ENCODE data around the gene SETDB2.
A peak's percentile ranks its signal among the peaks of the same experiment; 100 is the strongest.

SETDB2 gene, protein sequence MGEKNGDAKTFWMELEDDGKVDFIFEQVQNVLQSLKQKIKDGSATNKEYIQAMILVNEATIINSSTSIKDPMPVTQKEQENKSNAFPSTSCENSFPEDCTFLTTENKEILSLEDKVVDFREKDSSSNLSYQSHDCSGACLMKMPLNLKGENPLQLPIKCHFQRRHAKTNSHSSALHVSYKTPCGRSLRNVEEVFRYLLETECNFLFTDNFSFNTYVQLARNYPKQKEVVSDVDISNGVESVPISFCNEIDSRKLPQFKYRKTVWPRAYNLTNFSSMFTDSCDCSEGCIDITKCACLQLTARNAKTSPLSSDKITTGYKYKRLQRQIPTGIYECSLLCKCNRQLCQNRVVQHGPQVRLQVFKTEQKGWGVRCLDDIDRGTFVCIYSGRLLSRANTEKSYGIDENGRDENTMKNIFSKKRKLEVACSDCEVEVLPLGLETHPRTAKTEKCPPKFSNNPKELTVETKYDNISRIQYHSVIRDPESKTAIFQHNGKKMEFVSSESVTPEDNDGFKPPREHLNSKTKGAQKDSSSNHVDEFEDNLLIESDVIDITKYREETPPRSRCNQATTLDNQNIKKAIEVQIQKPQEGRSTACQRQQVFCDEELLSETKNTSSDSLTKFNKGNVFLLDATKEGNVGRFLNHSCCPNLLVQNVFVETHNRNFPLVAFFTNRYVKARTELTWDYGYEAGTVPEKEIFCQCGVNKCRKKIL

DNA sequence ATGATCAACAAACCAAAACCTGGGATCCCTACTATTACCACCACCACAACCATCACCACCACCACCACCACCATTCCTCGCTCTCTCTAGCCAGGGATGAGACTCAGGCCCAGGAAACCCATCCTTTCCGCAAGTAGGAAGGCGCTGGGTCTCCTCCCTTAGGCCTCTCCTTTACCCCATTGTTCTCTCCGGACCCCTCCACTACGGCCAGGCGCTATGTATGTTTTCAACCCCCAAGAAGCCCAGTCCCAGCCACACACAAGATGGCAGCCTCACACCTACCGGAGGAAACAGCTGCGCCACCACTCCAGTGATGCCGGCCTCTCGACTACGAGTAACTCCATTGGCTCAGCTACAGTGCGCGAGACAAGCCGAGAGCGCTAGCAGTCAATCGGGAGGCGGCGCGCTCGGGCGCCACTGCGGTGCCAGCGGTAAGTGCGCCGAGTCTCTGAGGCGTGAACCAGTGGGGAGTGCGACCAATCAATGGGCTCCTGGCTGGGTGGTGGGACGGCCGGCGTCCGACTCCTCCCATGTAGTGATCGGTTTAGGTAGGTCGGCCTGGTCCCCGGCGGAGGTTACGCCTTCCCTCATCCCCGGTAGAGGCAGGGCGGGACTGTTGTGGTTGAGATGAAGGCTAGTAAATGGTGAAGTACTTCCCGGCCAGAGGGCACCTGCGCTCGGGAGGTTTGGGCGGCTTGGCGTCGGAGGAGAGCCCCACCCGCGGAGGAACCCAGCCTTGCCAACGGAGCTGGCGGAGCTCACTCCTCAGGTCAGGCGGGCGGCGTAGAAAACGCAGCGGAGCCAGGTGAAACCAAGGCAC lies at the start of gene SETDB2, which contains the start of gene CAB39L:
SETDB2 (plus strand) TSS at position 571 of the 820 bp plus-strand sequence. CDS start 7,620 bp downstream, outside the sequence.
CAB39L (minus strand) TSS at position 361 of the 820 bp plus-strand sequence. CDS start 61,154 bp downstream, outside the sequence.
- DNase-seq (ENCODE audit: low spot score) = peak; percentile 98

DNA sequence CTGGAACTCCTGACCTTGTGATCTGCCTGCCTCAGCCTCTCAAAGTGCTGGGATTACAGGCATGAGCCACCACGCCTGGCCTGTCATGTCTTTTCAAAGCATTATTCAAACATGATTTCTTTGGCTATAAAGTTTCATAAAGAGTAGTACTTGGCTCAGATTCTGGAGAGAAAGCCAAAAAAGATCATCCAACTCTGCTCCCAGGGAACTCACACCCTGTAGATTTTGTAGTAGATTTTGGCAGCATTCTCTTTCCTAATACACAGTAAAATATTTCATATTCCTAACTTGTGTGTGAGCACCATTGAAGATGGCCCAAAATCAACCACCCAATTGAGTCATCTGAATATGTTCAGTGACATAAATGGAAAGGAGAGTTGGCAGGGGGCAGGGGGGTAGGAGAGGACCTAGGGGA lies 48.6 kb upstream of the SETDB2 start:
- DNase-seq (ENCODE audit: low spot score) = no peak

GRCh38 chr13:49395878-49396380 lies 48.1 kb upstream of the SETDB2 start:
- DNase-seq (ENCODE audit: low spot score) = no peak

DNA sequence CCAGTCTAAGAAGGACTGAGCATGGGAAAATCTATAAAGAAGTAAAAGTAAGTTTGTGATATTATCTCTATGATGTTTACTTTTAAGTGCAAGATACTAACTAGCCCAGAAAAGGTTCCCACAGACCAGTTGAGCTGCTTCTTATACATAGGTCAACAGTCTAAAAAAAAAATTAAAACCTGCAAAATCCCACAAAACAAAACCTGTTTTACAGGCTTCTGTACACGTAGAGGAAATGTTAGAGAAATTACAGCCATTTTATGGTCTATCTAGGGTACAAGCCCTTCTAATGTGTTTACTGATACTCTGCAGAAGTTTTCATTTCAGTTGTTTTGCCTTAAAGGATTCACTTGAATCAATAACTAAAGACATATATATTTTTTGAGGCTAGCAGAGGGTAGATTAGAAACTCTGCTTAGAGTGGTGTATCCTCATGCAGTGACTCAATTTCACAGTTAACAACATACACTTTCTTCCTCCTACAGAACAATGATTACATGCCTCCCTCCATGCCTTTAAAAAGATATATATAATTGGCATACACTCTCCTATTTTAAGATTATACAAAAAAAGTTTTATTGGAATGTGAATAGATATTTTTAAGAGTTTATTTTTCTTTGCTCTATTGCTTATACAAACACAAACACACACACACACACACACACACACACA lies 44.1 kb upstream of the SETDB2 start:
- peak; percentile 14 for DNase-seq (ENCODE audit: low spot score)

DNA sequence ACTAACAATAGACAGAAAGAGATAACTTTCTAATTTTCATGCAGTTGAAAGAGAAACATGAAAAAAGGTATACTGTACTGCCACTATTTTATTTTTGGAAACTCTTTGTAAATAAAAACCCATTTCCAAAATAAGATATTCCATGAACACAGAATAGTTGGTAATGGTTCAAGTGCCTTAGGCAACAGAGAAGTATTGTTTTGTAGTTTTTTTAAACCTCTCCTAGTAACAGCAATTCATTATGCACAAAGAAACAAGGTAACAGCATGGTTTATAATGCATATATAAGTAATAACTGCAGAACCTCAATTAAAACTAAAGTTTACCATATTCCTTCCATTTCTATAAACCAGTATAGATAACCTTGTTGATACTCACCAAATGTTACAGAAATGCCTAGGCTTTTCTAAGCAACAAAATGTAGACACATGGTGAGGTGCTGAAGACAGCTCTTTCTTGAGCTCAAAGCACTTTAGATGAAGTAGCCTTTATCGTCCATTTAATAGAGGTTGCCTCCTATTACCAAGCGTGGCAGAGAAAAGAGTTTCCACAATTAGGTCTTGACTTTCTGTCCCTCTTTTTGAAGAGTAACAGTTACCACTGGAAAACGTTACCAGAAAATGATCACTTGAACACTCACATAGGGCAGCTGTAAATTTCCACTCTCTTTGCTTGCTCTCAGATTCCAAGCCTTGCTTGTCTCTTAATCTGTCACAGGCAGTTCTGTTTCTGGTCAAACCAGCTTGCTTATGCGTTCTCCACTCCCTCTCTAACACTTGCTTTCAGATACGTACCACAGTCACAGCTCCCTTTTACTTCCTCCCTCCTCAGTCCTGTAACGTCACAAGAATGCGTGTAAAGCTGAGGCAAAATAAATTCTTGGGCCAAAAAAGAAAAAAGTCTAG lies 43.1 kb upstream of the SETDB2 start:
- DNase-seq (ENCODE audit: low spot score) = no peak

DNA sequence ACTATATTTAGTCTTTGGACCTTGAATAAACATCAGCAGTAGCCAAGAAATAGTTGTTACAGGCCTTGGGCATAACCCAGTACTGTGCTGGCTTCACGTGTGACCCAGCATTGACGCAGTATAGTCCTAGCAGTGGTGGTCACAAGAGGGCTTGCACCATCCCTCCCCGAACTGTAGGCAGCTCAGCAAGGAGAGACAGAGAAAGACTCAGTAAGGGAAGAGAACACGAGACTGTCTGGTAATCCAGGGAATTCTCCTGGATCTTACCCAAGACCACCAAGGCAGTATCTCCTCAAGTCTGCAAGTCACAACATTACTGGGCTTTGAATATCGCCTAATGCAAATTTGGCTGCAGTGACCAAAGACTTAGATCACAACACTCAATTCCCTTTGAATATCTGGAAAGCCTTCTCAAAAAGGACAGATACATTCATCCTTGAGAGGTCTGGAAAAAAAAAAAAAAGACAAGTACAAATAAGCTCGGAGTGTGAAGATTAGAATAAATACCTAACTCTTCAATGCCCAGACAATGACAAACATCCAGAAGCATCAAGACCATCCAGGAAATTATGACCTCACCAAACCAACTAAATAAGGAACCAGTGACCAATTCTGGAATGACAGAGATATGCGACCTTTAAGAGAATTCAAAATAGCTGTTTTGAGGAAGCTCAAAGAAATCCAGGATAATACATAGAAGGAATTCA lies 39.9 kb upstream of the SETDB2 start:
- DNase-seq (ENCODE audit: low spot score) = no peak

GRCh38 chr13:49404703-49405020 lies 39.4 kb upstream of the SETDB2 start:
- no peak for DNase-seq (ENCODE audit: low spot score)

DNA sequence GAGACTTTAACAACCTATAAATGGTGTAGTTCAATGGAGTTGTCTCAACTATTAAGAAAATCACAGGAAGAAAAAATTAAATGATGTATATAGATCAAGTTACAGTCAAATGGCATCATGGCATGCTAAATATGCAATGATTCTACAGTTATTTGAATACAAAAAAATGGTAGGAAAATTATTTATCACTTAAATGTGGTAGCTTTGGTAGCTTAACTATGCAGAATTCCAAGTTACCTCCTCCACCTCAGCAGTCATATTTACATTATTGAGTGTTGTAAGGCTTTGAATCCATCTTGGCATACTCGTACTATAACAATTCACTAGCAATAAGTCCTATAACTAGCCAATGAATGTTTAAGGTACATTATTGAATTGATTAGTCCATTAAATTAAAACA lies 37.0 kb upstream of the SETDB2 start:
- DNase-seq (ENCODE audit: low spot score) = no peak

DNA sequence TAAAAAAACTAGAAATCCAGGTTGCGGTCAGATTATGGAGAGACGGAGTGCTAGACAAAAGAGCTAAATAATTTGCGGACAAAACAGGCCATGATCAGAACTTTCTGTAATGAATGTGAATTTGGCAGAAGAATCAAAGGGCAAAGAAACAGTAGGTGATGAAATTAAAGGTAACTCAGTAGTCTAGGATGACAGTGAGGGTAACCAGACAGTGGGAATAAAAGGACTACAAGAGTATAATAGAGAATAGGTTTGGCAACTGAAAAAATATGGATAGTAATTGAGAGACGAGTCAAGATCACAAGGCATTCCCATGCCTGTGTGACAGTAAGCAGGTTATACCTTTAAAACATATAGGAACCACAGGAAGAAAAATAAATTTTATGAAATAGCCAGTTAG lies 36.1 kb upstream of the SETDB2 start:
- no peak for DNase-seq (ENCODE audit: low spot score)

GRCh38 chr13:49409008-49409407 lies 35.1 kb upstream of the SETDB2 start:
- no peak for DNase-seq (ENCODE audit: low spot score)

GRCh38 chr13:49410006-49410405 lies 34.1 kb upstream of the SETDB2 start:
- DNase-seq (ENCODE audit: low spot score) = no peak

GRCh38 chr13:49410477-49410876 lies 33.6 kb upstream of the SETDB2 start:
- no peak for DNase-seq (ENCODE audit: low spot score)

DNA sequence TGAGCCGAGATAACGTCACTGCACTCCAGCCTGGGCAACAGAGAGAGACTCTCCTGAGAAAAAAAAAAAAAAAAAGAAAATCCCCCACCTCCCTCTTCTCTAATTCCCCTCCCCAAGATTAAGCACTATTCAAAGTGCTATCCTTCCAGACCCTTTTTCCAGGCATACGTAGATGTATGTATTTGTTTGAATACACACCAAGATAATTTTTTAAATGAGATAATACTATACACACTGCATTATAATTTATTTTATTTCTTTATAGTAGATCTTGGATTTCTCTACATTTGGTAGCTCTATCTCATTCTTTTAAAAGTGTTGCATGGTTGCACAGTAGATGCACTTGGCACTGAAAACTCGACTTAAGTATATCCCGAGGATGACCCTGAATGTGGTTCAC lies 32.7 kb upstream of the SETDB2 start:
- DNase-seq (ENCODE audit: low spot score) = no peak

GRCh38 chr13:49412749-49413148 lies 31.3 kb upstream of the SETDB2 start:
- DNase-seq (ENCODE audit: low spot score) = no peak

DNA sequence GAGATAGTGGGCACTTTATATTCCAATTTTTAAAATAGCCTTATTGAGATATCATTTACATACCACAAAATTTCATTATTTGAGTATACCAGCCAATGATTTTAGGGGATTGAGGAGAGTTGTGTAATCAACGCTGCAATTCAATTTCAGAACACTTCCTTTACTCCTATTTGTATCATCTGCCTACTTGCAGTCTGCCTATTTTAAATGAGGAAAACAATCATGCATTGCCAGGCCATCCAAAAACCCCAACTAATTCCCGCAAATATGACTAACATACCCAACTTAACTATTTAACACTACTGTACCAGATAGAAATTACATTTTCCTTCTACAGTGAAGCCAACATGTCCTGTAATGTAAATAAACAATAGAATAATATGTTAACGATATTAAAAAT lies 26.9 kb upstream of the SETDB2 start:
- DNase-seq (ENCODE audit: low spot score) = no peak

DNA sequence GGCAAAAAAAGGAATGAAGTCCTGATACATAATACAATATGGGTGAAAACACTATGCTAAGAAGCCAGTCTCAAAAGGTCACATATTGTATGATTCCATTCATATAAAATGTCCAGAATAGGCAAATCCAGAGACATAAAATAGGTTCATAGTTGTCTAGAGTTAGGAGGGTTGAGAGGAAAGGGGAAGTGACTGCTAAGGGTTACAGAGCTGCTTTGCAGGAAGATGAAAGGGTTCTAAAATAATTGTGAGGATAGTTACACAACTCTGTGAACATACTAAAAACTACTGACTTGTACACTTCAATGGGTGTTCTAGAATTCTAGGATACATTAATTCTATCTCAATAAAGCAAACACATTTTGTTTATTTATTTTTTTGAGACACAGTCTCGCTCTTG lies 25.9 kb upstream of the SETDB2 start:
- DNase-seq (ENCODE audit: low spot score) = no peak

DNA sequence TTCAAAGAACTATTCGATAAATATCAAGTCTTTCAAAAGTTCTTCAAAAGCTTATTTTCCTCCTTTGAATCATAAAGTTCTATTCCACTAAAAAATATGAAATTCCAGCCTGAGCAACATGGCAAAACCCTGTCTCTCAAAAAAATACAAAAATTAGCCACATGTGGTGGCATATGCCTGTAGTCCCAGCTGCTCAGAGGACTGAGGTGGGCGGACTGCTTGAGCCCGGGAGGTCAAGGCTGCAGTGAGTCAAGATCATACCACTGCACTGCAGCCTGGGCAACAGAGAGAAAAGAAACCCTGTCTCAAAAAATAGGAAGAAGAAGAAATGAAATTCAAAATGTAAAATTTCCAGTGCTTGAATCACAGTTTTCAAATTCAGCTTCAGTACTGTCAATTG lies 24.8 kb upstream of the SETDB2 start:
- no peak for DNase-seq (ENCODE audit: low spot score)

GRCh38 chr13:49421391-49421790 lies 22.7 kb upstream of the SETDB2 start:
- no peak for DNase-seq (ENCODE audit: low spot score)

GRCh38 chr13:49424011-49424560 lies 20.0 kb upstream of the SETDB2 start:
- no peak for DNase-seq (ENCODE audit: low spot score)

Data from LoVo (cell line).